Endothelial cell of umbilical vein (primary cell): ENCODE data around the gene RAP2A. TPM values are rescaled to one million over a fixed set of nuclear protein-coding genes. Genes with fewer than 3 reads are reported as not detected.

Experiments
- BruUV-seq: library from RNA; stranded (reverse); fragments of 400-500 nt; replicated peaks from 2 replicates; lab custom pipeline; 2021; lab: Mats Ljungman, UMichigan
- CTCF ChIA-PET: fragments of 300-600, 350-600 bp; sonication (Branson Sonifier 250); formaldehyde crosslinking; loops from one replicate; lab custom pipeline; 2021; ENCODE audit warnings: antibody characterized with exemption, inconsistent platforms; lab: Charles Lee
- POLR2A ChIA-PET: fragments of 300-600, 350-600 bp; sonication (Branson Sonifier 250); formaldehyde crosslinking; loops from one replicate; lab custom pipeline; 2021; ENCODE audit warnings: antibody characterized with exemption, inconsistent platforms; lab: Charles Lee
- DNase-seq: peaks from one replicate; pipeline ENCODE4 v3.0.0-alpha.2; 2011; ENCODE audit warnings: low read depth, low spot score
- FAIRE-seq: peaks from 2 replicates; lab custom pipeline; 2011; peaks lifted over from hg19 to GRCh38; lab: Jason Lieb, UNC
- H2AFZ ChIP-seq: 2 replicates; pipeline ENCODE4 v1.6.0; 2012; ENCODE audit warnings: low read depth, low read length, control low read depth, inconsistent platforms
- H3K27ac ChIP-seq: 2 replicates; pipeline ENCODE4 v1.5.1; 2011; ENCODE audit warnings: low read depth, mild to moderate bottlenecking, control low read depth, low read length, moderate library complexity; ENCODE audit not compliant: insufficient read depth
- H3K27me3 ChIP-seq, 2 experiments: 2 replicates each; pipeline versions ENCODE4 v1.6.0 to v1.6.1; 2011; ENCODE audit warnings: low read length in 2 of 2, mixed read lengths in 1 of 2; ENCODE audit not compliant: control insufficient read depth in 2 of 2, insufficient read depth in 2 of 2
- H3K36me3 ChIP-seq, 2 experiments: 2 replicates in 1 of 2; 3 replicates in 1 of 2; pipeline ENCODE4 v1.5.1; 2011; ENCODE audit warnings: low read length in 2 of 2, mild to moderate bottlenecking in 1 of 2, moderate library complexity in 1 of 2; ENCODE audit not compliant: control insufficient read depth in 2 of 2, insufficient read depth in 2 of 2; ENCODE audit errors: extremely low read depth in 1 of 2
- H3K4me1 ChIP-seq: 3 replicates; pipeline ENCODE4 v1.5.1; 2011; ENCODE audit warnings: mild to moderate bottlenecking, low read length; ENCODE audit not compliant: control insufficient read depth, insufficient read depth; ENCODE audit errors: extremely low read depth
- H3K4me2 ChIP-seq: 2 replicates; pipeline ENCODE4 v1.6.1; 2011; ENCODE audit warnings: low read length, control low read depth, mixed read lengths; ENCODE audit not compliant: insufficient read depth
- H3K4me3 ChIP-seq, 3 experiments: fragments of 200-600 bp in 1 of 3; sonication (generic), shearing (Covaris generic) in 1 of 3; replicated peaks in 1 of 3; 2 replicates each; pipeline ENCODE4 v1.5.1; 2011 to 2016; ENCODE audit warnings: control low read depth in 3 of 3, low read length in 3 of 3, mild to moderate bottlenecking in 2 of 3, inconsistent platforms in 1 of 3, low read depth in 1 of 3, moderate library complexity in 1 of 3; ENCODE audit not compliant: insufficient read depth in 1 of 3
- H3K79me2 ChIP-seq: 2 replicates; pipeline ENCODE4 v1.6.0; 2012; ENCODE audit warnings: low read length, inconsistent platforms; ENCODE audit not compliant: control insufficient read depth, insufficient read depth
- H3K9ac ChIP-seq: replicated peaks from 2 replicates; pipeline ENCODE3; 2011; ENCODE audit warnings: low read length, control low read depth; ENCODE audit not compliant: insufficient read depth; ENCODE audit errors: extremely low read depth
- H3K9me1 ChIP-seq: replicated peaks from 3 replicates; pipeline ENCODE4 v1.6.0; 2011; ENCODE audit warnings: mild to moderate bottlenecking, low read length; ENCODE audit not compliant: control insufficient read depth, insufficient read depth; ENCODE audit errors: extremely low read depth
- H3K9me3 ChIP-seq: replicated peaks from 2 replicates; pipeline ENCODE4 v1.5.1; 2012; ENCODE audit warnings: low read length, inconsistent platforms; ENCODE audit not compliant: control insufficient read depth, insufficient read depth
- H4K20me1 ChIP-seq: replicated peaks from 2 replicates; pipeline ENCODE3; 2011; ENCODE audit warnings: mild to moderate bottlenecking, low read length; ENCODE audit not compliant: control insufficient read depth, insufficient read depth; ENCODE audit errors: extremely low read depth
- CTCF ChIP-seq, 2 donors: IDR thresholded peaks; 1 replicate in 1 of 2; 2 replicates in 1 of 2; pipeline ENCODE4 v1.5.1; 2011; ENCODE audit warnings: low read length in 2 of 2, mild to moderate bottlenecking in 2 of 2, moderate library complexity in 2 of 2, control low read depth in 1 of 2, inconsistent platforms in 1 of 2, low read depth in 1 of 2; ENCODE audit not compliant: insufficient read depth in 1 of 2; ENCODE audit errors: extremely low read depth in 1 of 2
- EZH2 ChIP-seq: IDR thresholded peaks from 2 replicates; pipeline ENCODE4 v1.6.1; 2012; ENCODE audit warnings: borderline replicate concordance, low read depth, mild to moderate bottlenecking, moderate library complexity, low read length, inconsistent platforms; ENCODE audit not compliant: severe bottlenecking
- FOS ChIP-seq: IDR thresholded peaks from 2 replicates; pipeline ENCODE4 v1.6.1; 2011; ENCODE audit warnings: mild to moderate bottlenecking, low read length, moderate library complexity, borderline replicate concordance; ENCODE audit not compliant: insufficient read depth
- GATA2 ChIP-seq: IDR thresholded peaks from 2 replicates; pipeline ENCODE4 v1.7.0; 2011; ENCODE audit warnings: low read depth, mild to moderate bottlenecking, moderate library complexity, mixed read lengths, low read length; ENCODE audit not compliant: insufficient read length, insufficient read depth
- JUN ChIP-seq: IDR thresholded peaks from 2 replicates; pipeline ENCODE4 v1.6.1; 2011; ENCODE audit warnings: borderline replicate concordance, low read depth; ENCODE audit not compliant: insufficient read length, insufficient read depth
- MAX ChIP-seq: IDR thresholded peaks from 2 replicates; pipeline ENCODE4 v1.6.1; 2011; ENCODE audit not compliant: insufficient read depth, insufficient read length
- MYC ChIP-seq: IDR thresholded peaks from one replicate; pipeline ENCODE4 v1.6.1; 2011; ENCODE audit warnings: mild to moderate bottlenecking, low read depth, low read length
- POLR2A ChIP-seq: IDR thresholded peaks from 2 replicates; pipeline ENCODE4 v1.6.1; 2012; ENCODE audit warnings: low read depth, mild to moderate bottlenecking, control low read depth, low read length
- POLR2AphosphoS5 ChIP-seq: IDR thresholded peaks from 2 replicates; pipeline ENCODE4 v1.6.1; 2012; ENCODE audit warnings: low read depth, mild to moderate bottlenecking, control low read depth, low read length, moderate library complexity; ENCODE audit not compliant: insufficient read depth
- dilution Hi-C: fragments of 300-500 bp; cut with MboI; formaldehyde crosslinking; loops from one replicate; pipeline ENCODE4 v1.15.0; 2019; ENCODE audit warnings: low sequenced_read_pairs; ENCODE audit not compliant: extremely low pct_ligation_motif_present
- intact Hi-C: fragments of 100-400 bp; cut with micrococcal nuclease; formaldehyde crosslinking; loops from one replicate; pipeline ENCODE4 v1.10.0; 2022
- polyA plus RNA-seq, 4 experiments: library from polyadenylated mRNA; depleted of rRNA in 3 of 4; stranded (reverse) in 3 of 4; unstranded in 1 of 4; fragments of >200 nt; gene quantifications; 2 replicates each; pipeline versions ENCODE4 v1.2.1 to v1.2.3, GENCODE V29; 2011 to 2012; ENCODE audit warnings: missing spikeins in 1 of 4
- total RNA-seq: library from RNA; stranded (reverse); gene quantifications from 2 replicates; pipeline ENCODE4 v1.2.3, GENCODE V29; 2021

Gene RAP2A
- total and polyA plus RNA-seq, 2 donors (not counting 3 experiments of a cell fraction or from before 2014, with no cell fraction given) = 7.8 to 44.4 TPM

DNA sequence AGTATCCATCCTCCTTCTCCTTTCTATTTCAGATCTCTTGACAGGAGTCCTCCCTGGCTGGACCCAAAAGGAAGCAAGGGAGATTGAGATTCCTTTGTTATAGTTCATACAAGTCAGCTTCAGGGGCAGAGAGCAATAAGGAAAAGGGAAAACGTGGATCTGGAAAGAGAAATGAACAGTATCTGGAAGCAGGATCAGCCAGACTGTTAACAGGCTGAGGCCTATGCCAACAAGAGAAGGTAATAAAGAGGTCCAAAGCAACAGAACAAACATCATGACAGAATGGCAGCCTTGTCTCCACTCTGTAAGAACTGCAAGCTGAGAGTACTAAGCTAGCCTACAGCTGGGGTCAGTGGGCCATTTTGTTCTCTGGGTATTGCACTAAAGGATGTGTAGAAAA, 64.5 kb downstream of the RAP2A start:
- H3K27me3 ChIP-seq = peaks cover 4 to 7% of the 10 kb centered on the region in 2 experiments
- TF ChIP-seq FOS = no peak
- TF ChIP-seq POLR2A = no peak
- no peak for TF ChIP-seq POLR2AphosphoS5
- TF ChIP-seq MYC = no peak
- no peak overlapping the region for H3K9ac ChIP-seq
- H3K9me1 ChIP-seq = no peaks in the 10 kb centered on the region
- H3K4me3 ChIP-seq = no peak overlapping the region
- FAIRE-seq (no peak), DNase-seq (no peak)
- ChIA-PET POLR2A (no interaction called here), CTCF (interaction anchor here (0.7 to 1.6 kb wide), 2 partner anchors 8 to 389 kb away, joined by 3 read pairs; no protein-coding TSS in a partner anchor)
- H3K4me1 ChIP-seq = no peaks in the 10 kb centered on the region
- no TSS peak for BruUV-seq
- H3K4me2 ChIP-seq = no peak overlapping the region
- no peaks in the 10 kb centered on the region for H3K9me3 ChIP-seq
- dilution Hi-C loops (no loop called here), intact Hi-C loops (no loop called here)
- no peaks in the 10 kb centered on the region for H3K36me3 ChIP-seq
- H3K79me2 ChIP-seq = no peaks in the 10 kb centered on the region
- H3K27ac ChIP-seq = no peak overlapping the region
- H4K20me1 ChIP-seq = no peaks in the 10 kb centered on the region
- H2AFZ ChIP-seq = no peak overlapping the region

GRCh38 chr13:97499181-97499580, 65.2 kb downstream of the RAP2A start:
- H3K4me2 ChIP-seq = no peak overlapping the region
- H3K27ac ChIP-seq = no peak overlapping the region
- no peaks in the 10 kb centered on the region for H3K36me3 ChIP-seq
- TF ChIP-seq EZH2 (no peak), POLR2A (no peak), FOS (no peak), MYC (no peak), JUN (no peak), MAX (no peak), GATA2 (no peak), POLR2AphosphoS5 (no peak), CTCF (IDR thresholded peaks at IDR 0.05; ENCODE audit: extremely low read depth in 1 of 2, insufficient read depth in 1 of 2, low read depth in 1 of 2, low read length in 2 of 2) (no peak)
- H3K27me3 ChIP-seq = peaks cover 7% of the 10 kb centered on the region in 2 experiments
- no peak for DNase-seq
- no peak for FAIRE-seq
- CTCF ChIA-PET = interaction anchor here (0.7 kb wide), 1 partner anchor 389 kb away, joined by 3 read pairs; no protein-coding TSS in a partner anchor
- H2AFZ ChIP-seq = no peak overlapping the region
- BruUV-seq = no TSS peak
- no peaks in the 10 kb centered on the region for H3K4me1 ChIP-seq
- POLR2A ChIA-PET = no interaction called here
- no peak overlapping the region for H3K4me3 ChIP-seq
- no peak overlapping the region for H3K9ac ChIP-seq
- intact Hi-C loops (no loop called here), dilution Hi-C loops (no loop called here)
- H3K9me3 ChIP-seq = no peaks in the 10 kb centered on the region
- H4K20me1 ChIP-seq = no peaks in the 10 kb centered on the region
- no peaks in the 10 kb centered on the region for H3K9me1 ChIP-seq
- no peaks in the 10 kb centered on the region for H3K79me2 ChIP-seq
